GM18505 (cell line): ENCODE results near the gene CXCL12.

Experiments
- ATAC-seq: cut with Tn5 transposase; IDR thresholded peaks from one replicate; pipeline ENCODE4 v1.9.1; 2021; ENCODE audit not compliant: unreplicated experiment
- POLR2A ChIP-seq: IDR thresholded peaks from 4 replicates; pipeline ENCODE4 v1.6.1; 2011; ENCODE audit warnings: borderline replicate concordance; ENCODE audit not compliant: insufficient read depth, insufficient read length; ENCODE audit errors: extremely low read depth

Gene CXCL12

GRCh38 chr10:44356139-44357022 is 28.5 kb downstream of the CXCL12 start:
- ATAC-seq: no peak

DNA sequence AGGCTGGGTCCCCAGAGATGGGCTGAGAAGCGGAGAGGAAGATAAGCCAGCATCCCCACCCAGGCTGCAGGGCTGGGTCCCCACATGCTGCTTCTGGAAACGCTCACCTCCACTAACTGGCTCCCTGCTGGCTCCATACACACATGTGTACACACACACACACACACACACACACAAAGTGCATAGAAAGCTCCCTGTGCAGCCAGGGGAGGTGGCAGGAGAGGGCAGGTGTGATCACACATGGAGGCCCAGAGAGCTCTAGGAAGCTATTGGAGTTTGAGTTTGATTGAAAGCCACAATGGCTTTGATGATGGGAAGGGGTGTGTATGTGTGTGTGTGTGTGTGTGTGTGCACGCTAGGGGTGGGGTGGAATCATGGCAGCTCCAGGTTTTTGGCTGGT is 29.3 kb downstream of the CXCL12 start:
- no peak for TF ChIP-seq POLR2A
- no peak for ATAC-seq

More at GRCh38 chr10:44356139-44357022, 28.5 kb downstream of the CXCL12 start:
- TF ChIP-seq POLR2A: no peak

GRCh38 chr10:44354771-44355170 is 30.1 kb downstream of the CXCL12 start:
- TF ChIP-seq POLR2A: no peak
- no peak for ATAC-seq

GRCh38 chr10:44353721-44354120 is 31.2 kb downstream of the CXCL12 start:
- no peak for ATAC-seq
- no peak for TF ChIP-seq POLR2A

DNA sequence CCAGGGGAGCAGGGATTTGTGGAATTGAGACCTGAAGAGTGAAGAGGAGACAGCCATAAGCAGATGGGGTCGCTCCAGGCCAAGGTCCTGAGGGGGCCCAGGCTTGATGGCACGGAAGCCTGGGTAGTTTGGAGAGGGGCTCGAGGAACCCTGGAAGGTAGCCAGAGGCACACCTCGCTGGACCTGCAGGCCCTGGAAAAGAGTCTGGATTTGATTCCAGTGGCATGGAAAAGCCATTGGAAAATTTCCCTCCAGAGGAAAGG is 31.8 kb downstream of the CXCL12 start:
- no peak for ATAC-seq
- no peak for TF ChIP-seq POLR2A

GRCh38 chr10:44352316-44353127 is 32.4 kb downstream of the CXCL12 start:
- no peak for TF ChIP-seq POLR2A

GRCh38 chr10:44348496-44348895 is 36.4 kb downstream of the CXCL12 start:
- no peak for ATAC-seq
- no peak for TF ChIP-seq POLR2A

More at GRCh38 chr10:44352316-44353127, 32.4 kb downstream of the CXCL12 start:
- ATAC-seq: no peak

GRCh38 chr10:44347609-44348400 is 37.1 kb downstream of the CXCL12 start:
- no peak for ATAC-seq
- no peak for TF ChIP-seq POLR2A

GRCh38 chr10:44344727-44345126 is 40.2 kb downstream of the CXCL12 start:
- ATAC-seq: no peak

DNA sequence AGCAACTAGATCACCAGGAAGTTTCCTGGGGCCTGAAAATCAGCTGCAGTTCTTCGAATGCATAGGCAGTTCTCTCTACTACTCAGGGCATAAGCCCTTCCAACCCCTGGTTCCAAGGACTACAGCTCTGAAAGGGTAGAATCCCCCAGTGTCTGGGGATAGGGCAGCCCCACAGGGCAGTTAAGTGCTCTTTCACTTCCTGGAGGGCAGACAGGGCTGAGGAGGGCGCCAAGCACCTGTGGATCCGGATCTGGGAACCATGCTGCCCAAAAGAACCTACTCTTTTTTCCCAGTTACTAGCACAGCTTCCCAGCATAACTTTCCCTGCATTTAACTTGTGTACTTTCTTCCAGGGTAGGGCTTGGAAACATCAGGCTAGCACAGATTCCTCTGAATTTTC is 41.1 kb downstream of the CXCL12 start:
- no peak for TF ChIP-seq POLR2A
- ATAC-seq: no peak

More at GRCh38 chr10:44344727-44345126, 40.2 kb downstream of the CXCL12 start:
- no peak for TF ChIP-seq POLR2A

- ATAC-seq: no peak
- no peak for TF ChIP-seq POLR2A
Observed at GRCh38 chr10:44341886-44342285, 43.0 kb downstream of the CXCL12 start.

DNA sequence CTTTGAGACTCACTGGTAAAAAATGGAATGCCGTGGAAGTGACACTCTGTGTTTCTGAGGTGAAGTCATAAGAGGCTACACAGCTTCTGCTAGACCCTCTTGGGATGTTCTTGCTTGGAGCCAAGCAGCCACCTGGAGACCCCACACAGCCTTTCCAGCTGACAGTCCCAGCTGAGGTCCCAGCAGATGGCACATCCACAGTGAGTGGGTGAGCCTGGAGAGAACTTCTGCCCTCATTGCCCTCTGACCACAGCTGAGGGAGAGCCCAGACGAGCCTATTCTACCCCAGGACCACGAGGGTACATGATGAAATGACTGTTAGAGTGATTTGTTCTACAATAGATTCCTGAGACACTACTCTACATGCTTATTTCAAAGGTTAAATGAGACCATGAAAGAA is 44.3 kb downstream of the CXCL12 start:
- no peak for TF ChIP-seq POLR2A

DNA sequence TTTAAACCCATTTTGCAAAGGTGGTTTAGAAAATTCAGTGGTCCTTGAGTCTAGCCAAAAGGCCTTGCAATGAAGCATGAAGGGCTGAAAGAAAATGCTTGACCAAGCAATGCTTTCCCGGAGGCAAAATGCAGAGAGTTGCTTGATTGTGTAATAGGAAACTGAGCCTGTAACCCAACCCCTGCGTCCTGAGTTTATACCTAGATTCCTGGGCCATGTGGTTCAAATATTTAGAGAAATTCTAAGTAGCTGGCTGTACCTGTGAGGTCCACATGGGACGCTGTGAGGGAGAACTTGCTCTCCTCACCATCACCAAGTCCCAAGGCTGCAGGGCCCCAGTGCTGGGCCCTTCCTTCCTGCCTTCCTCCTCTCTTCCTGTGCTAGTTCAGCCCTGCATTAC is 45.7 kb downstream of the CXCL12 start:
- no peak for TF ChIP-seq POLR2A
- no peak for ATAC-seq

More for the DNA sequence above, 44.3 kb downstream of the CXCL12 start:
- ATAC-seq: no peak
